Right lobe of liver (tissue), 6 donors: ENCODE results near the gene ITGA3. TPM values are rescaled to one million over a fixed set of nuclear protein-coding genes. Genes with fewer than 3 reads are reported as not detected.

Experiments
- ATAC-seq, 4 donors: fragments of 200-7000 bp; cut with Tn5 transposase; one replicate each; pipeline ENCODE4 v1.9.1; 2020; ENCODE audit warnings: mild to moderate bottlenecking in 4 of 4, moderate library complexity in 4 of 4
- DNase-seq, 3 donors: peaks; one replicate each; pipeline ENCODE4 v3.0.0-alpha.2; 2020
- H3K27ac ChIP-seq, 3 donors: fragments of 200-600 bp; one replicate each; pipeline ENCODE4 v1.8.0; 2022
- H3K27me3 ChIP-seq, 2 donors: fragments of 200-600 bp; one replicate each; pipeline ENCODE4 v1.8.0; 2022
- H3K36me3 ChIP-seq, 4 donors: fragments of 200-600 bp; sonication (generic) in 1 of 4; one replicate each; pipeline versions ENCODE4 v1.5.1 to v1.8.0; 2017 to 2022; ENCODE audit warnings: control low read depth in 1 of 4
- H3K4me1 ChIP-seq, 4 donors: fragments of 200-600 bp; sonication (generic) in 1 of 4; one replicate each; pipeline versions ENCODE4 v1.5.1 to v1.8.0; 2017 to 2022; ENCODE audit warnings: control low read depth in 1 of 4
- H3K4me3 ChIP-seq, 3 donors: fragments of 200-600 bp; one replicate each; pipeline ENCODE4 v1.8.0; 2022
- H3K9me3 ChIP-seq, 4 donors: fragments of 200-600 bp; sonication (generic) in 1 of 4; one replicate each; pipeline versions ENCODE4 v1.5.1 to v1.8.0; 2017 to 2022; ENCODE audit warnings: control low read depth in 1 of 4
- POLR2A ChIP-seq: fragments of 450-650 bp; IDR thresholded peaks from one replicate; pipeline ENCODE4 v1.6.1; 2017; ENCODE audit warnings: antibody characterized with exemption, mild to moderate bottlenecking
- WGBS: methylation state at CpG from one replicate; pipeline ENCODE4 v1.1.6; 2018; ENCODE audit warnings: low coverage, low lambda C conversion rate; ENCODE audit not compliant: insufficient coverage; ENCODE audit errors: missing lambda C conversion rate; 5-methylcytosine and 5-hydroxymethylcytosine counted together
- intact Hi-C, 2 donors: fragments of 100-400 bp; cut with DNase I; formaldehyde crosslinking; loops; one replicate each; pipeline versions ENCODE4 v1.11.2 to v1.14.1; 2022
- total RNA-seq, 6 experiments: library from RNA; depleted of rRNA in 2 of 6; stranded (reverse); fragments of >200 nt in 2 of 6; fragmentation: NEBNext Ultra II Directional in 3 of 6; extraction: Animal tissue kit (Norgen Biotek cat#: 25700) in 3 of 6; gene quantifications; one replicate each; pipeline versions ENCODE4 v1.1.0 to v1.2.4, GENCODE V29; 2016 to 2023
- TF ChIP-seq, protein P1 (sequence below), 4 donors: fragments of 200-600 bp in 3 of 4; fragments of 450-650 bp in 1 of 4; IDR thresholded peaks; one replicate each; pipeline versions ENCODE4 v1.5.1 to v1.8.0; 2016 to 2022; ENCODE audit warnings: antibody characterized with exemption in 4 of 4, mild to moderate bottlenecking in 2 of 4
- donor health status: DM: no; HTN: yes; CAD: no.
- donor health status: DM: no; HTN: no; CAD: no.
- donor health status: DM: no; HTN: no; CAD: no.
- donor health status: DM: no; HTN: yes; CAD: no.
- donor health status: DM: no; HTN: yes; CAD: no.

ITGA3 gene
- total RNA-seq, 6 experiments from 2014 or later, result 1.4 to 3.7 (median 2.4) TPM

DNA sequence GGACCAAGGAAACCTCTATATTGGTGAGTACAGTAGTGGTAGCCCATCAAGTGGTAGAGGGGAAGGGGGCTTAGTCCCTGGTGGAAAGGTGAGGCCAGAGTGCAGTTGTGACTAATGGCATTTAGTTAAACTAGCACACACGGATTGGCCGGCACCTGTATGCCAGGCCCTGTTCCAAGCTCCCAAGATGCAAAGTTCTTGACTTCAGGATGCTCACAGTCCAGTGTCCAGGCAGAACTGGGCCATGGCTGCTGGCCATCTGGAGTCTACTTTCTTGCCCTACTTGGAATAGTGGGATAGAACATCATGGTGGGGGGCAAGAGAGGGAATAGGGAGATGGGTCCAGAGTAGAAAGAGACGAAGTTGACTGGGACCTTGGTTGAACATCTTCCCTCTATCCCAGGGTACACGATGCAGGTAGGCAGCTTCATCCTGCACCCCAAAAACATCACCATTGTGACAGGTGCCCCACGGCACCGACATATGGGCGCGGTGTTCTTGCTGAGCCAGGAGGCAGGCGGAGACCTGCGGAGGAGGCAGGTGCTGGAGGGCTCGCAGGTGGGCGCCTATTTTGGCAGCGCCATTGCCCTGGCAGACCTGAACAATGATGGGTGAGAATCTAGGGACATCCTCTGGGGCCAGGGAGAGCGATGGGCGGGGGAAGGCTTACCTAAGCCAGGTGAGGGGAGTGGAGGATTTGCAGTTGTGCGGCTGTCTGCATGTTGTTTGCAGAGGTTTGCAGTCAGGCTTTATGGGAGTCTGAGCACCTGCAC lies 15.2 kb downstream of the ITGA3 start:
- H3K27ac ChIP-seq, result no peak overlapping the region
- WGBS, result 85% methylated on average over 5 of the region's 16 CpGs
- intact Hi-C loops, result loop anchor here in 1 of 2 donors (10.0 kb wide), 1 partner anchor 46 kb away; no protein-coding TSS in a partner anchor
- DNase-seq (peak in 1 of 3 donors; percentile 37), ATAC-seq (no peak)
- H3K9me3 ChIP-seq, result no peaks in the 10 kb centered on the region
- no peaks in the 10 kb centered on the region for H3K36me3 ChIP-seq
- H3K27me3 ChIP-seq, result no peaks in the 10 kb centered on the region
- no peaks in the 10 kb centered on the region for H3K4me1 ChIP-seq
- no peak overlapping the region for H3K4me3 ChIP-seq
- TF ChIP-seq POLR2A, result no peak
- TF ChIP-seq, protein P1, sequence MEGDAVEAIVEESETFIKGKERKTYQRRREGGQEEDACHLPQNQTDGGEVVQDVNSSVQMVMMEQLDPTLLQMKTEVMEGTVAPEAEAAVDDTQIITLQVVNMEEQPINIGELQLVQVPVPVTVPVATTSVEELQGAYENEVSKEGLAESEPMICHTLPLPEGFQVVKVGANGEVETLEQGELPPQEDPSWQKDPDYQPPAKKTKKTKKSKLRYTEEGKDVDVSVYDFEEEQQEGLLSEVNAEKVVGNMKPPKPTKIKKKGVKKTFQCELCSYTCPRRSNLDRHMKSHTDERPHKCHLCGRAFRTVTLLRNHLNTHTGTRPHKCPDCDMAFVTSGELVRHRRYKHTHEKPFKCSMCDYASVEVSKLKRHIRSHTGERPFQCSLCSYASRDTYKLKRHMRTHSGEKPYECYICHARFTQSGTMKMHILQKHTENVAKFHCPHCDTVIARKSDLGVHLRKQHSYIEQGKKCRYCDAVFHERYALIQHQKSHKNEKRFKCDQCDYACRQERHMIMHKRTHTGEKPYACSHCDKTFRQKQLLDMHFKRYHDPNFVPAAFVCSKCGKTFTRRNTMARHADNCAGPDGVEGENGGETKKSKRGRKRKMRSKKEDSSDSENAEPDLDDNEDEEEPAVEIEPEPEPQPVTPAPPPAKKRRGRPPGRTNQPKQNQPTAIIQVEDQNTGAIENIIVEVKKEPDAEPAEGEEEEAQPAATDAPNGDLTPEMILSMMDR (IDR thresholded peaks at IDR 0.05), result no peak

DNA sequence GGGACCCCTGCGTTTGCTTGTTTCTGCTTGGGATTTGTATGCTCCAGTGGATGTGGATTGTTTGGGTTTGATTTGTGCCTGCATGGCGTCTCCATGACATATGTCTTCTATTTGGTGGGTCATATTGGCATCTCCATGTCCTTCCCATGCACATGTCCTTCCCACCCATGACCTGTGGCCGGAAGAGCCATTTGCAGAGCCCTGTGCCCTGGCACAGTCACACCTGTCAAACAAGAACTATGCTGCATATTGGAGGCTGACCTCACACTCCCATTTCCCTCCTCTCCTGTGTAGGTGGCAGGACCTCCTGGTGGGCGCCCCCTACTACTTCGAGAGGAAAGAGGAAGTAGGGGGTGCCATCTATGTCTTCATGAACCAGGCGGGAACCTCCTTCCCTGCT lies 15.8 kb downstream of the ITGA3 start:
- ATAC-seq, result no peak
- Histone ChIP-seq H3K9me3 (no peaks in the 10 kb centered on the region), H3K27ac (no peak overlapping the region), H3K27me3 (no peaks in the 10 kb centered on the region), H3K4me1 (no peaks in the 10 kb centered on the region), H3K4me3 (no peak overlapping the region), H3K36me3 (no peaks in the 10 kb centered on the region)
- TF ChIP-seq POLR2A, result no peak
- TF ChIP-seq, protein P1 (IDR thresholded peaks at IDR 0.05), result no peak
- no peak for DNase-seq
- intact Hi-C loops, result loop anchor here in 1 of 2 donors (10.0 kb wide), 1 partner anchor 47 kb away; no protein-coding TSS in a partner anchor
- 81% methylated on average over 5 of the region's 6 CpGs for WGBS

DNA sequence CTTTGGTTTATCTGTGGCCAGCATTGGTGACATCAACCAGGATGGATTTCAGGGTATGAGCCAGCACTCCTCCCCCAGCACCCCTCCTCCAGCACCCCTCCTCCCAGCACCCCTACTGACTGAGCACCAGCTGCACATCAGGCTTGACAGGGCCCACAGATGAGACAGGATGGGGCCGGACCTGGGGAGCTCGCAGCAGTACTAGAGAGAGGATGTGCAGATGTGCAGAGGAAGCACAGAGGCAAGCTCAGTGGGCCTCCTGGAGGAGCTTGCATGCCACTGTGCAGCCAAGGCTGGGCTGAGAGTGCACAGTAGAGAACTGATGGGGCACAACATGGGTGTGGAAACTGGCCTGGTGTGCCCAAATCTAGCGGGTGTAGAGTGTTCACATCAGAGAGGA lies 16.2 kb downstream of the ITGA3 start:
- Histone ChIP-seq H3K4me1 (no peaks in the 10 kb centered on the region), H3K4me3 (no peak overlapping the region), H3K27me3 (no peaks in the 10 kb centered on the region), H3K36me3 (no peaks in the 10 kb centered on the region), H3K27ac (no peak overlapping the region), H3K9me3 (no peaks in the 10 kb centered on the region)
- intact Hi-C loops, result loop anchor here in 1 of 2 donors (10.0 kb wide), 1 partner anchor 47 kb away; no protein-coding TSS in a partner anchor
- TF ChIP-seq POLR2A, result no peak
- TF ChIP-seq, protein P1 (IDR thresholded peaks at IDR 0.05), result no peak
- no peak for ATAC-seq
- DNase-seq, result peak in 1 of 3 donors; percentile 33
- WGBS, result 80% methylated on average over 1 of the region's 3 CpGs

DNA sequence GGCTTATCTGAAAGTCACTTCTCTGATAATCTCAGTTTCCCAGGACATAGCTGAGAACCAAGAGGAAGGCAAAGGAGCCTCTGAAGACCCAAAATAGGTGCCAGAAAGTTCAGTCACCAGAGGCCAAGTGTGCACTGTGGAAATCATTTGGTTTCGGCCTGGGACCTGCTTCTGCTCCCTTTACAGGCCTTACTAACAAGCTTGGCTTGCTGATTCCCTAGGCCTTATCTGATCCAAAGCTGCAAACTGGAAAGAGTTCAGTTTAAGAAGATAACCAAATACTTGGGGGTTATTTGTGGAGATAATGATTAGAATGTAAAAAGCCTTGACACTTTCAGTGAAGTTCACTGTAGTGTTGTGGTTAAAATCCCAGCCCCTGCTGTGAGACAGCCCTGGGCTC lies 17.0 kb downstream of the ITGA3 start:
- intact Hi-C loops, result loop anchor here in 1 of 2 donors (10.0 kb wide), 1 partner anchor 48 kb away; no protein-coding TSS in a partner anchor

More for the DNA sequence above, 17.0 kb downstream of the ITGA3 start:
- DNase-seq, result no peak
- no peak for ATAC-seq
- Histone ChIP-seq H3K4me1 (no peaks in the 10 kb centered on the region), H3K27me3 (no peaks in the 10 kb centered on the region), H3K9me3 (no peaks in the 10 kb centered on the region), H3K4me3 (no peak overlapping the region), H3K36me3 (no peaks in the 10 kb centered on the region), H3K27ac (no peak overlapping the region)
- no peak for TF ChIP-seq POLR2A
- TF ChIP-seq, protein P1 (IDR thresholded peaks at IDR 0.05), result no peak
- 100% methylated on average over 1 of the region's 1 CpG for WGBS
